ENCODE results near the gene EML6.

- TF ChIP-seq CTCF (IDR thresholded peaks at IDR 0.05) (no peak), POLR2A (IDR thresholded peaks at IDR 0.05) (no peak)
These were observed 138.8 kb downstream of the EML6 start for GRCh38 chr2:54862229-54862628.

All from upper lobe of left lung (tissue), 4 donors.